Brain pericyte (primary cell): ENCODE measurements around the gene CHML.
A peak's percentile ranks its signal among the peaks of the same experiment; 100 is the strongest.

Experiments used
- DNase-seq: peaks from one replicate; pipeline ENCODE4 v3.0.0-alpha.2; 2012; ENCODE audit warnings: low read depth, low spot score

The CHML gene

DNA sequence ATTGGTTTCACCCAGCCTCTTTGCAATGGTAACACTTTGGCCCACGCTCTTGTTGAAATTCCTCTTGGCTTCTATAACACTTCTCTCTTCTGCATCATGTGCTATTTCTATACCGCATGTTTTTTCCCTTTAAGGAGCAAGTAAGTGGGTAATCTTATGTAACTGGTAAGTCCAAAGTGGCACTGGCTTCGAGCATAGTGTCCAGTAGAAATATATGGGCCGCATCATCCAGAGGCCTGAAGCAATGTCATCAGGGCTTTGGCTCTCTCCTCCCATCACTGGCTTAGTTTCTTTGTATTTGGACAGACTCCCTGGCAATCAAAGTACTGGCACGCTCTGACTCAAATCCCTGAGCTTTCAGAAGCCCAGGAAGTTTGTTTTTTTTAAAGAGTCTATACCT, 17.5 kb downstream of the CHML start:
- DNase-seq = no peak

DNA sequence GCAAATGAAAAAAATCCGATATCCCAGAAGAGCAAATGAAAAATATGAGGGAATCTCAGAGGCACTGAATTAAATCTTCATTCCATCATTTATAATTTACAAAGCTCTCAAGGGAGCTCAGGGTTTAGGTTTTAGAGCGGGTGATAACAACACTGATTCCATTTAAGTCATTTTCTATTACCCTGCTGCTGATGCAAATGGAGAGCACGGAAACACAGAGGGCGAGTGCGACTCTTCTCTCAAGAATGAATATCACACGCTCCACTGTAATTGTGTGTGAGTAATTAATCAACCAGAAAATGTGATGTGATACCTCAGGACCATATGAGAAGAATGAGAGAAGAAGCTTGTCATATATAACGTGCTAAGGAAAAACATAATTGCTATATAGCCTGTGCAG, 22.7 kb downstream of the CHML start:
- DNase-seq = no peak

DNA sequence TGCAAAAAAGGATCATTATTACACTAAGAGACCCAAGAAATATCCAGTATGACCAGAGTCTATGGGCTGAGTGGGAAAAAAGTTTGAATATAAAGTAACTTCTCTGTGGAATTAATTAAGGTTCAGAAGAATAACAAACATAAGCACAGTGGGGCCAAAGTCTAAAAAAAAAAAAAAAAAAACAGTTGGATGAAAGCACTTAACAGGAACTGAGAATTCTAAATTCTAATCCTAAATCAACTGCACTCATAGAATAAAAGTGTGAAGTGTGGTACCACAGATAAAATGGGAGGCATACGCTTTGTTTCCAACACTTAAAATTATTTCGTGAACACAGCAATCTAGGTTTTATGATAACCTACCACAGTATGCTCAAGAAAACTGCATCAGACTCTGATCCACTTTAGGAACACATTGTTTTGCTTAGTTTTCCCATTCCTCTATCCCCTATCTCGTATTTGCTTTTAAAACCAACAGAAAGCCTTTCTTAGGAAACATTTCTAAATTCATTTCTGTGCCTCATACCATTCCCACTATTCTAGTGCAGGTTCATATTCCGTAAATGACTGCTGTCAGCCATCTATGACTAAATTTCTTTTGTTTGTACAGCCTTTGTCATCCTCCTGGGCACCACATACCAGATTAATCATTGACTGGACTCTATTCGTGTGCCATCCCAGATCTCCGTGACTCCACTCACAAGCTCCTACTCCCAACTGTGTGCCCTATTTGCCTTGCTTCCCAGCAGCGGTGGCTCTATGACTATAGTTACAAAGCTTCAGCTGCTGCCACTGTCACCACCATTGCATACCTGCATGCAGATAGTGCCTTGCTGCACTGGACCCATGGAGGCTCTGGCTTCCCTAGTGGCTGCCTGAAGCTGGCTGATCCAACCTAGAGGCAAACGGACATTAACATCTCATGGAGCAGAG, 24.9 kb downstream of the CHML start:
- no peak for DNase-seq

DNA sequence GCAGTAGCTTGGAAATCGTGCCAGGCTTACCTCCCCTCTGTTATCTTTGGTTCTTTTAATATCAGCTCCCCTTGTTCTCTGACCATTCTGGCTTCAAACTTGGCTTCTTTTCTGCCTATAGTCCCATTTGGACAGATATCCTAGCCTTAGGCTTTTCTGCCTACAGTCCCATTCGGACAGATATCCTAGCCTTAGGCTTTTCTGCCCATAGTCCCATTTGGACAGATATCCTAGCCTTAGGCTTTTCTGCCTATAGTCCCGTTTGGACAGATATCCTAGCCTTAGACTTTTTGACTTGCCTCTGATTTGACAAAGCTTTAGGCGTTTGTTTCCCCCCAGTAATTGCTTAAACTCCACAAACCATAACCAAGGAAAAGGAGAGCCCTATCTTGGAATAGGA, 25.6 kb downstream of the CHML start:
- no peak for DNase-seq

DNA sequence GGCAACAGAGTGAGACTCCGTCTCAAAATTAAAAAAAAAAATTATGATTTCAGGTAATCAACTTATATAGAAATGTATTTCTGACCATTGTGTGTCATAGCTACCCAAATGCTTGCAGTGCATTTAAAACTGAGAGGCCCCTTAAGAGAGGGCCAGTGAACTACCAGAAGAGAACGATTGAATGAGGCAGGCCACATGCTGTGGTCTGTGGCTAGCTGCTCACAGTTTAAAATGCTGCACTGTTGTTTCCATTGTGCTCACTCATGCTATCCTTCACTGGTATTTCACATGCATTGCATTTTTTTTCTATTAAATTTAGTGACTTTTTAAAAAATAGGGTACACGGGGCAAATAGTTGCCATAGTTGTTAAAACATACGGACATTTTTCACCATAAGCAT, 26.0 kb downstream of the CHML start:
- no peak for DNase-seq

DNA sequence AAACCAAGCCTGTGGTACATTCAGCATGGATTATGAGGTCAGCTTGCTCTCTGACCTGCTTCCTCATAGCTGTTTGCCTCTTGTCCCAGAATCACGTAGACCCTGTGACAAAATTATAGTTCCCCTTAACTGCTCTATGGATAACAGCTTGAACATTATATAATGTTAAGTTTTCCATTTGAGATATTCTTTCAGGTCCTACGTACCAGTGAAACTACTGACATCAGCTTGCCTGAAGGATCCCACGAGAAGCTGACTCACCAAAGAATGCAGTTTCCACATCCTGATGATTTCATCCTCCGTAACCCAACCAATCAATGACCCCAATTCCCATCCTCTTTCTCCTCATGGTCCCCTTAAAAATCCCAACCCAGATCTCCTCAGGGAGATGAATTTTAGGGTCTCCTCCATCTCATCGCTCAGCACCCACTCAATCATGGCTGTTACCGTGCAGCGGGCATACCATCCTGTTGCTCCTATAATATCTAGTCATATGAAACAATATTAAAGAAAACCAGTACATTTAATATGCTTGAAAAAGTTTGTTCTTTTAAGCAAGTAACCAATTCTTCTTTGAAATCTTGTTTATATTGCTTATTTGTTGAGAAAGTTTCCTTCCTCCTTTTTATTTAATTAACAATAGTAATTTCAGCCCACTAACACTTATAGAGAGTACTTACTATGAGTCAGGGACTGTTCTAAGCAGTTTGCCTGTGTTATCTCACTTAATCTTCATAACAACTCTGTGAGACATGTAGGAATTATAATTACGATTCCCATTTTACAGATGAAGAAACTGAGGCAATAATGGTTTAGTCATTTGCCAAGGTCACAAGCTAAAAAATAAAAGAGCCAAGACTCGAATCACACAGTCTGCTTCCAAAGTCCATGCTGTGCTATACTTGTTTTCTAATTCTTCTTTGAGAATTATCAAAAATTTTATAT, 27.4 kb downstream of the CHML start:
- DNase-seq = peak; percentile 56

DNA sequence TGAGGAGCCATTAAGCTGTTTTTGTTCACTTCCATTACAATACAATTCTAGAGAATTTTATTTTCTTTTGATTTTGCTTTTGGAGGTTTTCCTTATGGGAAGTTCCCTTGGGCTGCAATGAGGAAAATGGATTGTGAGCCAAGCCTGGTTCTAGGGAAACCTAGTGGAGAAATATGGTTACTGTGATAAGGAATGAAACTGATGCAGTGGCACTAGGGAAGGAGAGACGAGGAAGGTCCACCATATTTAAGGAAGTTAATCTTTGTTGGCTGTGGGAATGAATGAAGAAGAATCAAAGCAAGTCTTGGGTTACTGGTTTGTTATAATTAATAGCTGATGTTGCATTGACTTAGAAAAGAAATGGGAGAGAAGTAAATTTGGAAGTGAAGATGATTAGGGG, 28.4 kb downstream of the CHML start:
- DNase-seq = no peak

DNA sequence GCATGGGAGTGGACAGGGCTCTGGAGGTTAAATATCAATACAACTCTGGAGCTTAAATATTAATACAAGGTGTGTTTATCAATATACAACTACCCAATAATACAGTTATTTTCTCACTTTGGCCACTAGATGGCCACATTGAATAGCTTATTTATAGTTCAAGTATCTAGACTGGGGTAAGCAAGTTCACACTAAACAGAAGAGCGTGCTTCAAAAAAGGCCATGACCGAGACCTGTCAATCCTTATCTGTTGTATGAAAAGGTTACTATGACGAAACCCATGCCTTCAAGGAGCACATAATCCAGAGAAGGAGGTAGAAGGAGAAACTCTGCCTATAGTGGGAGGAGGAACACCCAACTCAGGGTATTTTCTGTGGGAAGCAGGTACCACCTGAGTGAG, 29.1 kb downstream of the CHML start:
- peak; percentile 25 for DNase-seq

DNA sequence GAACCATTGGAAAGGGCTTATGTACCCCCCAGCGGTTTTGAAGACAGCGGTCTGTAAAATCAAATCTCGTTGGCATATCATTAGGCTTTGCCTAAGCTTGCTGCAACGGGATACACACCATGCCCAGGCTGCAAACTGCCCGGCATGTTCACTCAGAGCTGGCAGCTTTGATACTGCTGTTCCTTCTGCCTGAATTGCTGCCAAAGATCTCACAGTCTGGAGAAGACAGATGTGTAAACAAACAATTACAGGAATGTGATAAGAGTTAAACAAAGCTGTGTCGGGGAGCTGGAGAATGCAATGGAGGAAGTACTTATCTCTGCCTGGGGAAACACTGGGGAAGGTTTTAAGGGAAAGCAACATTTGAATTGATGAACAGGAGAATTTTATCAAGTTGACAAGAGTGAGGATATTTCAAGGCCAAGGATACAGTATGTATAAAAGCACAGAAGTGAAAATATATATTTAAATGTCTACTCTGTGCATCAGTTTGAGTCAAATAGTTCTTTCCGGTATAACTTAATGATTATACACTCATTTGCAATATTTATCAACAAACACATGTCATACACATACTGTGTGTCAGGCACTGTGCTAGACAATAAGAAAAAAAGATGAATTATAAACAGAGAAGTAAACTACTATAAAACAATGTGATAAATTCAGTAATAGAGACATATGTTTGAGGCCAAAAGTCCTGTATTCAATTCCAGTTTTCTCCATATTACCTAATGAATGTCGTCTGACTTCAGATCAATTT, 29.9 kb downstream of the CHML start:
- no peak for DNase-seq

DNA sequence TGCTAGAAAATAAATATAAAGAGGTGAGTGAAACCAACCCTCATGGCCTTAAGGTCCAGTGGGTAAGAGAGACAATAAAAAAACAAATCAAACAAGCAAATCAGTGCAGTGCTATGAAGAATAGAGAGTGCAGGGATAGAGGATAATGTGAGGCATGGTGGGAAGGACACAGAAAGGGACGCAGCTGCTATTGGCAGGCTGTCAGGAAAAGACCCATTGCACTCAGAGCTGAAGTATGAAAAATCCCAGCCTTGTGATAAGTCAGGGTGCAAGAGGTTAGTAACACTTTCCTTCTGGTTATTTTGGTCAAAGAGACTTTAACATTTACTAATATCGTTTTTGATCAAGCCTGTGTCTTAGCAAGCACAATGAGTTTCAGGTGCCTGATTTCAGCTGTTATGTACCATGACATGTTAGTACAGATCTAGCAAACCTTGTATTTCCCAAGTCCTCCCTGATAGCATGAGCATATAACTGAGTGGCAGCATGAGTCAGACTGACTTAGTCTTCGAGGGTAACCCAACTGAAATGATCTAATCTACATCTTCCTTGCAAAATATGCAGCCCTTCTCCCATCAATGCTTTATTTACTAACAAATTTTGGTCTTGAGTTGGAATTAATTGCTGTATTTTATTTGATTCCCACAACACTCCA, 31.7 kb downstream of the CHML start:
- DNase-seq = no peak

DNA sequence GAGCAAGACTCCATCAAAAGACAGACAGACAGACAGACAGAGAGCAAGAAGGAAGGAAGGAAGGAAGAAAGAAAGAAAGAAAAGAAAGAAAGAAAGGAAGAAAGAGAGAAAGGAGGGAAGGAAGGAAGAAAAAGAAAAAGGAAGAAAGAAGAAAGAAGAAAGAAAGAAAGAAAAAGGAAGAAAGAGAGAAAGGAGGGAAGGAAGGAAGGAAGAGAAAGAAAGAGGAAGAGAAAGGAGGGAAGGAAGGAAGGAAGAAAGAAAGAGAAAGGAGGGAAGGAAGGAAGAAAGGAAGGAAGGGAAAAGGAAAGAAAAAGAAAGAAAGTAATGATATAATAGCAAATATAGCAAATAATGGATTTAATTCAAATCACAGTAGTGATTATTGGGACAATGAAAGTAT, 32.7 kb downstream of the CHML start:
- no peak for DNase-seq

DNA sequence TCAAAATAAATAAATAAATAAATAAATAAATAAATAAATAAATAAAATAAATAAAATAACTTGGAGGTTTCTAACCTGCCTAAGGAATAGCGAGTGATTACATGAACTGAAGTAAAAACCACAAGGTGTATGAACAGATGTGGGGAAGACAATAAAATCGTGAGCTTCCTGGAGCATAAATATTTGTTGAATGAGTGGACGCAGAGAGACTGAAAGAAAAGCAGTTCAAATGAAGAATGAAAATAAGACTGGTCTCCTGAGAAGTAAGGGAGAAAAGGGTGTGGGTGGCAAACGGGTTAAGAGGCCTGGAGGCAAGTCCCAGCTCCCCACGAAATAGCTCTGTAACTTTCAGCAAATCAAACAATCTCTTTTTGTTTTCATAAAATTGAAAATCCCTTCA, 33.6 kb downstream of the CHML start:
- DNase-seq = no peak

DNA sequence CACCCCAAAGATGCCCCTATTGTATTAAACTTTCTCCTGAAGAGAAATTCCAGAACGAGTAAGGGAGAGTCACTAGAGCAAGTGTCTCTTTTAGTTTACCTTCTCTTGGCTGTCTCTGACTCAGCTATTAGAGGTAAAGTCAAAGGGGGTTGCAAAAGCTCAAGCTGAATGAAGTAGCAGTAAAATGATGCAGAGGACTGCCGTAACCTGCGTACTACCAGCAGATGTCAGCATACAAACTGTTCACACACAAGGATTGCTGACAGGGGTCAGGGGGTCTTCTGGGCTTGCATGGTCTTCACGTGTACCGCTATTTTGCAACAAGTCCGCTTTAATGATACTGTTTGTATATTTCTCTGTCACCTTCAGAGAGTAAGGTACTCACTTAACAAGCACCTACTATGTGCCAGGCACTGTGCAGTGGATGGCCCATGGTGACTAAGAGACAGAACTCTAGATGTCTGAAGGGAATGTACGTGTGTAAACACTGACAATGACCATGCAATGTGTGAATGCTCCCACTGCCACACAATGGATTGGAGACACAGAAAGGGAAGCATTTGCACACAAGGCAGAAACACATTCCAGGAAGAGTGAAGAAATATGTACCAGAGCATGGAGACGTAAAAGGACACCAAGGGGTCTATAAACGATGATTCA, 34.9 kb downstream of the CHML start:
- no peak for DNase-seq

DNA sequence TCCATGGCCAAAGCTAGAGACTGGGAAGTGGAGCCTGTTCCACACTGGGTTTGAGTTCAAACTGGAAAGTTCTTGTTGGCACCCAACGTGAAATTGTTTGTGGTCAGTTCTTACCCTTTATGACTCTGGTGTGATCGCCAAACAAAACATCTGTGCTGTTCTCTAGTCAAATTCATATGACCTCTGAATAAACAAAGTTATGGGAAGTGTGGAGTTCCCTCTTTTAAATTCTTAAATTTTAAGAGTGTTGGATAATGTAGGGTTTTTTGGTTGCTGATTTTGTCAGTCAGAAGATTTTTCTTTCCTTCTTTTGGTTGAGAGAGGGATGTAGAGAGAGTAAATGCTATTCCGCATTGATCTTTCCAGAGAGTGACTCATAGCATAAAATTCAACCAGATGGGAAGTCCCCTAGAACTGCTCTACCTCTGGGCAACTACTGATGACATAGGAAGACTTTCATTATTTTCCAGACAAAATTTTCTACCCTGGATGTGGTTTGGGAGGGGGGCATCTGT, 36.4 kb downstream of the CHML start:
- DNase-seq = peak; percentile 26

DNA sequence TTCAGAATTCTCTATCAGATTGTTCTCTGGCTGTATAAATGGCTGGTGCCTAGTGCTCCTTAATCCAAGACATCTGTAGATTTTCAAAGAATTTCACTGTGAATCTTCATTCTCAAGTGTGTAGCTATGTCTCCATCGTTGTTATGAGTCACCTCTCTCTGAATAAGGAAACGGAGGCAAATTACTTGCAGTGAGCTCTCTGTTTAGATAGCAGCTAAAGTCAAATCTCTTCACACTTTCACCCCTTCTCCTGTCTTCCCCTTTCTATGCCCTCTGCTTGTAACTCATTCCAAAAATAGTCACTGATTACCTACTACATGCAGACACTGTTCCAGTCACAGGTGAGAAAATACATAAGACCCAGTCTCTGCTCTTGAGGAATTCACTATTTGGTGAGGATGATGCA, 39.7 kb downstream of the CHML start:
- DNase-seq = no peak

DNA sequence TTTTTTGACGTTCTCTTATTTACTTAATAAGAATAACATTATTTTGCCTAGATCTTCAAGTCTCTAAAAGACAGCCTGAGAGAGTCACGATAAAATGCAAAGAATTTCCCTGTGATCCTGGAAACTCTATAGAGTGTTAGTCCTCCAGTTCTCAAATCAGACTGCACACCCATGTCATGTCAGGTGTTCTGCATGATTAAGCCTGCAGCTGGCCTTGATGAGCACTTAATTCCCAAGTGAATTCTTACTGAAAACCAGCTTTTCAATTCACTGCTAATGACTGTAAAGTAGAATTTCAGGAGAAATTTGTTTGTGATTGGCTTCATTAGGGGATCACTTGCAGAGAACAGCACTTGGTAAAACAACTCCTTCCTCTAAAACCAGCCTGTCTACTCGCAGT, 41.9 kb downstream of the CHML start:
- DNase-seq = no peak

DNA sequence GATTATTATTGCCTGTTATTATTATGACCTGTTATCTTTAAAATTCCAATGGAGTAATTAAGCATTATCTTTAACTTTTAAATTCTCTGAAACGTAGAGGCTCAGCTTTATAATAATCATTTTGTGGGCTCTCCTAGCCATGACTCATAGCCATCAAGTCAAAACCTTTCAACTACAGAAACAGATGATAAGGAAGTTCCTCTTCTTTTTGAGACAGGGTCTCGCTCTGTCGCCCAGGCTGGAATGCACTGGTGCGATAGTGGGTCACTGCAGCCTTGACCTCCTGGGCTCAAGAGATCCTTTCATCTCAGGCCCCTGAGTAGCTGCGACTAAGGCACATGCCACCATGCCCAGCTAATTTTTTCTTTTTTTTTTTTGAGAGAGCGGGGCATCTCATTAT, 43.5 kb downstream of the CHML start:
- no peak for DNase-seq

DNA sequence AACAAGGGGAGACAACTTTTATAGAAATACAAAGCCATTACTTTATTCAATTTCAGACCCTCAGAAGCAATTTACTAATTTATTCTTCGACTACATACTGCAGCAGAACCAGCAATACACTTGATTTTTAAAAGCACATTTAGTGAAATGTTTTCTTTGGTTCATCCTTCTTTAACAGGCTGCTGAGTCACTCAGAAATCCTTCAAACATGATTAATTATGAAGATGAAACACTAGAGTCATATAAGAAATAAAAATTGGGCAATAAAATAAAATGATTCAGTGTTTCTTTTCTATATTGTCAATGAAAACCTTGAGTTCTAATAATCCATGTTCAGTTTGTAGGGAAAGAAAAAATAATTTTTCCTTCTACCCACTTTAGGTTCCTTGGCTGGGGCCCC, 47.0 kb downstream of the CHML start:
- DNase-seq = no peak

DNA sequence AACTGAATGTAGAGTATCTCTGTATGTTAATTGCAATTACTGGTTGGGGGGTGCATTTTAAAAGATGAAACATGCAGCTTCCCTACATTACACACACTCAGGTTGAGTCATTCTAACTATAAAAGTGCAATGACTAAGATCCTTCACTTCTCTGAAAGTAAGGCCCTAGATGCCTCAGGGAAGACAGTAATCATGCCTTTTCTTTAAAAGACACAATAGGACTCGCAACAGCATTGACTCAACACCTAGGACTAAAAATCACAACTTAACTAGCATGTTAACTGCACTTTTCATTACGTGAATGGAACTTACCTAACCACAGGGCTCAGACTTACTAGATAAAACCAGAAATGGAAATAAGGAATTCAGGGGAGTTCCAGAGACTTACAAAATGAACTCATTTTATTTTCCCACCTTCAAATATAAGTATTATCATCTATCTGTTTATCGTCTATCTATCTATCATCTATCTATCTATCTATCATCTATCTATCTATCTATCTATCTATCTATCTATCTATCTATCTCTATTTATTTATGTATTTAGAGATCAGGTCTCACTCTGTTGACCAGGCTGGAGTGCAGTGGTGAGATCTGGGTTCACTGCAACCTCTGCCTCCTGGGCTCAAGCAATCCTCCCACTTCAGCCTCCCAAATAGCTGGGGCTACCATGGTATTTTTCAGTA, 47.8 kb downstream of the CHML start:
- no peak for DNase-seq

DNA sequence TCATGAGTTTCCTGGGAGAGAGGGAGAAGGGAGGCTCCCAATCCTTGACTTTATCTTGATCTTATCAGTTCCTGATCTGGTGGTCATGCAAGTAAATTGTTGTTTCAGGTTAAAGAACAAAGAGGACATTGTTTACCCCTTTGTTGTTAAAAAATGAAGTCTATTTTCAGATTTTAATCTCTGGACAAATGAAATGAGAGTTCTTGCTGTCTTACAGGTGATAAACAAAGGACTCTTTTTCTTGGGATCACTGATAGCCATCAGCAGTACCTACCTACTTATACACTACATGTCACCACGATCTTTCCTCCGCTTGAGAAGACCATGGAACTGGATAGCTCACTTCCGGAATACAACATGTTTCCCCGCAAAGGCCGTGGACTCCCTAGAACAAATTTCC, 48.4 kb downstream of the CHML start:
- no peak for DNase-seq
